Measurements from ENCODE around the gene SCN5A. TPM values are rescaled to one million over a fixed set of nuclear protein-coding genes. Genes with fewer than 3 reads are reported as not detected.

Gene SCN5A
- total and polyA plus RNA-seq, 2 of the 8 experiments (the other 6 are each of a cell fraction or from before 2014, with no cell fraction given), result 4.8 to 11.4 TPM

GRCh38 chr3:38595393-38595792 is 54.1 kb downstream of the SCN5A start:
- no peak for FAIRE-seq

More at GRCh38 chr3:38595393-38595792, 54.1 kb downstream of the SCN5A start:
- no peak overlapping the region for H4K5ac ChIP-seq (ENCODE audit: insufficient read length, low read depth, low read length)
- H3K56ac ChIP-seq (replicated peaks; ENCODE audit: insufficient read length, low read depth, low read length), result no peak overlapping the region
- no peak for DNase-seq (ENCODE audit: low read depth in 1 of 2, low spot score in 2 of 2)
- WGBS, 2 experiments (ENCODE audit: extremely low coverage in 1 of 2, insufficient coverage in 1 of 2, insufficient read length in 1 of 2, insufficient replicate concordance in 2 of 2, low coverage in 1 of 2, low lambda C conversion rate in 2 of 2, missing lambda C conversion rate in 1 of 2), result 82% methylated on average over 6 of the region's 6 CpGs; no CpG with 5 or more reads in 1 of the 2 experiments
- no peaks in the 10 kb centered on the region for H3K79me2 ChIP-seq (ENCODE audit: control insufficient read depth in 1 of 2, insufficient read depth in 2 of 2, low read length in 2 of 2)
- no peak overlapping the region for H3K4me3 ChIP-seq (ENCODE audit: extremely low read depth in 1 of 4, insufficient read depth in 2 of 4, low read depth in 3 of 4, low read length in 4 of 4)
- H3K23ac ChIP-seq (ENCODE audit: insufficient read length), result no peak overlapping the region
- ChIA-PET POLR2A (ENCODE audit: partially characterized antibody) (interaction anchor here (0.7 kb wide), 1 partner anchor 14 kb away, joined by 4 read pairs; no protein-coding TSS in a partner anchor), CTCF (ENCODE audit: partially characterized antibody) (interaction anchor here (1.0 to 2.8 kb wide), 10 partner anchors 28 to 245 kb away, joined by 3 to 8 read pairs (median 4); no protein-coding TSS in a partner anchor)
- H4K20me1 ChIP-seq (replicated peaks in 1 of 2; ENCODE audit: control insufficient read depth in 1 of 2, insufficient read depth in 2 of 2, low read length in 2 of 2), result peaks cover 0 to 2% of the 10 kb centered on the region in 2 experiments
- H2BK5ac ChIP-seq (ENCODE audit: low read depth, low read length), result no peak overlapping the region
- H2BK15ac ChIP-seq (ENCODE audit: low read length), result no peak overlapping the region
- H3K79me1 ChIP-seq (ENCODE audit: low read depth, low read length), result no peaks in the 10 kb centered on the region
- H3K18ac ChIP-seq (ENCODE audit: extremely low read depth, low read length), result no peak overlapping the region
- H3K36me3 ChIP-seq (ENCODE audit: control insufficient read depth in 2 of 4, insufficient read depth in 4 of 4, low read length in 3 of 4), result no peaks in the 10 kb centered on the region; a peak in 1 of 8 replicates
- no peak overlapping the region for H2AFZ ChIP-seq (ENCODE audit: low read length)
- no peak overlapping the region for H3K4ac ChIP-seq (replicated peaks; ENCODE audit: insufficient read length, low read depth, low read length)
- no peak overlapping the region for H2BK120ac ChIP-seq (replicated peaks; ENCODE audit: low read depth, low read length)
- H2AK5ac ChIP-seq (ENCODE audit: low read depth, low read length), result no peak overlapping the region
- no peak overlapping the region for H3K14ac ChIP-seq (ENCODE audit: insufficient read length)
- peaks cover 2% of the 10 kb centered on the region; the same call in 1 of the 2 replicates for H3K23me2 ChIP-seq (ENCODE audit: low read depth, low read length)
- no peak overlapping the region for H2BK20ac ChIP-seq (ENCODE audit: low read length)
- H3K4me2 ChIP-seq (ENCODE audit: insufficient read depth in 1 of 2, low read depth in 2 of 2, low read length in 2 of 2), result no peak overlapping the region
- TF ChIP-seq KDM5A (IDR thresholded peaks at IDR 0.05; ENCODE audit: low read length), result no peak
- TF ChIP-seq MAX (IDR thresholded peaks at IDR 0.05), result no peak
- no peak for TF ChIP-seq SIX5 (IDR thresholded peaks at IDR 0.05; ENCODE audit: low read depth, low read length)
- TF ChIP-seq TAF1 (IDR thresholded peaks at IDR 0.05; ENCODE audit: low read depth, low read length), result no peak
- TF ChIP-seq JUN (IDR thresholded peaks at IDR 0.05; ENCODE audit: low read depth, low read length), result no peak
- no peak for TF ChIP-seq TCF12 (IDR thresholded peaks at IDR 0.05; ENCODE audit: low read depth, low read length)
- no peak for TF ChIP-seq NANOG (IDR thresholded peaks at IDR 0.05; ENCODE audit: insufficient read depth, low read depth, low read length, poor library complexity, severe bottlenecking)
- TF ChIP-seq RXRA (IDR thresholded peaks at IDR 0.05; ENCODE audit: insufficient read depth, low read depth, low read length), result no peak
- no peak for TF ChIP-seq CREB1 (IDR thresholded peaks at IDR 0.05)
- no peak overlapping the region for H2BK12ac ChIP-seq (ENCODE audit: low read depth, low read length)
- no peaks in the 10 kb centered on the region for H3K9me3 ChIP-seq (ENCODE audit: insufficient read depth in 2 of 2, low read depth in 1 of 2, low read length in 1 of 2)
- H3K27me3 ChIP-seq (replicated peaks in 1 of 4; ENCODE audit: control insufficient read depth in 3 of 4, extremely low read depth in 1 of 4, insufficient read depth in 3 of 4, low read length in 3 of 4), result no peaks in the 10 kb centered on the region
- no peaks in the 10 kb centered on the region for H3K4me1 ChIP-seq (replicated peaks in 1 of 4; ENCODE audit: control insufficient read depth in 3 of 4, insufficient read depth in 4 of 4, low read length in 3 of 4)
- H4K91ac ChIP-seq (replicated peaks; ENCODE audit: insufficient read length, low read length), result no peak overlapping the region
- H4K8ac ChIP-seq (ENCODE audit: extremely low read depth, insufficient read depth, low read length), result no peak overlapping the region
- H3K27ac ChIP-seq (ENCODE audit: low read depth, low read length), result no peak overlapping the region
- no peak overlapping the region for H3K9ac ChIP-seq (replicated peaks in 1 of 4; ENCODE audit: extremely low read depth in 1 of 4, low read depth in 3 of 4, low read length in 3 of 4)
